GM21528 (cell line): ENCODE results near the gene G3BP2.
"Not testable (repeated sequence)": the region's sequence is repeated elsewhere in the genome, so short reads cannot be mapped to it uniquely, and the experiment has no call there.

Experiments used
- ATAC-seq: cut with Tn5 transposase; IDR thresholded peaks from one replicate; pipeline ENCODE4 v1.9.1; 2021; ENCODE audit warnings: mild to moderate bottlenecking, moderate library complexity; ENCODE audit not compliant: unreplicated experiment, low FRiP score

Gene G3BP2

GRCh38 chr4:75685546-75686189 lies 12.5 kb upstream of the G3BP2 start:
- ATAC-seq: no peak

DNA sequence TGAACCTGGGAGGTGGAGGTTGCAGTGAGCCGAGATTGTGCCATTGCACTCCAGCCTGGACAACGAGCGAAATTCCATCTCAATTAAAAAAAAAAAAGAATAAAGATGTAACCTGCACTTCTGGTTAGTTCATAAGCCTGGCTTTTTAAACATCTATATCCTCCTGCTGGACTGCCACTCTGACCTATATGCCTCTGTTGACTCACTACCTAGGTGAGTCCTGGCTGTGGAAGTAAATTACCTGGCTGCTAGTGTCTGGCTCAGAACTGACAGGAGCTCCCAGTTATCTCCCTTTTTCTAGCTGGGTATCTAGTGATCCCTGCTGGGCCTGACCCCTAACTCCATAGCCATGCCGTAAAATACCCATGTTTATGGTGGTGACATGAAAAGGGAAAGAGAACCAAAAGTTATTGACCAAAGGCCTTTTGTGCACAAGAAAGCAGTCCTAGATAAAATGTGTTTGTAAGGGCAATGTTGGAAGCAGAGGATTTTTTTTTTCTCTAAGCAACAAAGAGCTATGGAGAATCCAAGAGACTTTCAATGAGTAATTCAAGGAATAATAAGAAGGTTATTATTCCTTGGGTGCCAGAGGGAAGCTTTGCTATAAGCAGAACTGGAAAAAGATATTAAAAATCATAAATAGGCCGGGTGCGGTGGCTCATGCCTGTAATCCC lies 10.4 kb upstream of the G3BP2 start:
- ATAC-seq: no peak

- no peak for ATAC-seq
Observed at GRCh38 chr4:75679876-75680575, 6.8 kb upstream of the G3BP2 start.

- ATAC-seq: no peak
Observed at GRCh38 chr4:75678965-75679364, 5.8 kb upstream of the G3BP2 start.

DNA sequence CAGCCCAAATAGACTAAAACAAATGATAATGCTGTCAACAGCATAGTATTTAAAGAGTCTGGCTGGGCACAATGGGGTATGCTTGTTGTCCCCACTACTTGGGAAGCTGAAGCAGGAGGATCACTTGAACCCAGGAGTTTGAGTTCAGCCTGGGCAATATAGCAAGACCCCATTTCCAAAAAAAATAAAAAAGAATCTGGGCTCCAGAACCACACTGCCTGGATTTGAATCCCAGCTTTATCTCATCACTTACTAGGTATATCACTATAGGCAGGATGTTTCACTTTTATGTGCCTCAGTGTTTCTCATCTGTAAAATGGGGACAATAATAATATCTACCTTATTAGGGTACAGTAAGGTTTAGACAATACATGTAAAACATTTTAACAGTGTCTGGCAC lies 5.3 kb upstream of the G3BP2 start:
- ATAC-seq: no peak

DNA sequence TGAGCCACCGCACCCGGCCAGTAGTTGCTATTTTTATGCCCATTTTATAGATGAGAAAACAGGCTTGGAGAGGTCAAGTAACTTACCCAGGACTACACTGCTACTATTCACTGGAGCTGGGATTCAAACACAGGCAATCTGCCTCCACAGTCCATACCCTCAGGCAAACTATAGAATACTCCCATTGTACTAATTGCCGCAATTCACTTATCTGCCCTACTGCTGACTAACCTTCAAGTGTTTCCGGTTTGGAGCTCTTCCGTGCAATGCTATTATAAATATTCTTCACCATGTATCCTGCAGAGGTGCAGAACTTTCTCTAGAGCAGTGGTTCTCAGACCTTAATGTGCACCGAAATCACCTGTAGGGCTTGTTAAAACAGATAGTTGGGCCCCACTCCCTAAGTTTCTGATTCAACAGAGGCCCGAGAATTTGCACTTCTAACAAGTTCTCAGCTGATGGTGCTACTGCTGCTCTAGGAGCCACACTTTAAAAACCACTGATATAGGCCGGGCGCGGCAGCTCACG lies 1.9 kb upstream of the G3BP2 start:
- no peak for ATAC-seq

DNA sequence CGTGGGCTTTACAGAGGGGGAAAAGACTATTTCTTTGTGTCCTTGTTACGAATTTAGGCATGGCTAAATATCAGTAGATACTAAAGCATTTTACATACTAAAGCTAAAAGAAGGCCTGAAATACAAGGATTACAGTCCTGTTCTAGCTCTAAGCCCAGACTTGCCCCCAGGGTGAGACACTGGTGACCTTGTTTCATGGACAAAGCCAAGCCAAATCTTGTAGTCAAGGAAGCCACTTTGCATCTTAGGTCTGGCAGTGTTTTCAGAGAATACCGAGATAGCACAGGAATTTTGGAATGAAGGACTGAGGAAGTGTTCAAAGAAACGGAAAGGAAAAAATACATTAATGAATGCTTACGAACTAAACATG lies 733 bp upstream of the G3BP2 start:
- ATAC-seq: no peak

DNA sequence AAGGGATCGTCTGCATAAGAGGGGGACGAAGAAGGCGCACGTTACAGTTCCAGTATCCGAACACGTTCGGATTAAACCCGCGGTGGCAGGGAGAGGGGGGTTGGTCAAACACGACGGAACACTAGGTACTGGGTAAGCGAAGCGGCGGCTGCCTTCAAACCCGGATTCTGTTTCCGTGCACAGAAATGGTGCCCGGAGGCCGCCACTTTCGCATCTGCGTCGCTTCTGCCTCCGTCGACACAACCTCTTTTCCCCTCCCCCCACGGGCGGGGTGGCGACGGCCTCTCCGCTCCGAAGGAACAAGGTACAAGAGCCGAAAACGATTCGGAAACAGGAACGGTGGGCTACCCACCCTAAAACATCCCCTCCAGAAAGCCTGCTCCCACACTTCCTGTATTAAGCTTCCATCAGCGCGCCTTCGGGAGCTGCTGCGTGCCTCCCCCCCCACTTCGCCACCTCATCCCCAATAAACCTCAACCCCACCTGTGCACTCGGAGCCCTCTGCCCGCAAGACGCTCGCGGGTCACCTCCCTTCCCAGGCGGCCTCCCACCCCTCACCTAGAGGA lies 667 bp downstream of the G3BP2 start:
- peak; percentile 33 for ATAC-seq

GRCh38 chr4:75671802-75672421 lies 1.3 kb downstream of the G3BP2 start:
- no peak for ATAC-seq

GRCh38 chr4:75668596-75668995 lies 4.6 kb downstream of the G3BP2 start:
- ATAC-seq: no peak

- ATAC-seq: not testable (repeated sequence)
Observed at GRCh38 chr4:75667636-75668035, 5.6 kb downstream of the G3BP2 start.

DNA sequence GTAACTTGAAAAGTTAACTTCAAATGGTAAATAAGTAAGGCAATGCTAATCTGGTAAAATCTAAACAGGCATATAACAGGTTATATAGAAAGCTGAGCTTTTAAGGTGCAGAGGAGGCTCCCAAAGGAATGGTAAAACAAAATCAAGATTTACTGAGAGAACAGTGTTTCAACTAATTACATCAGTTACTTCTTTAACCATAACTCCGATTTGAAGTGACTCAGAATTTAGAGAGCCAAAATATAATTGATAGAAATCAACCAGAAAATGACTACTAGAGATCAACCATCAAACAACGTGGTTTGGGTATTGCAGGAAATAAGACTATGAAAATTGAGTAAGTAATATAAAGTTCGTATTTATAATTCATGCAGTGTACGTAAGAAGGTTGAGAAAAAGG lies 6.9 kb downstream of the G3BP2 start:
- ATAC-seq: no peak

- ATAC-seq: not testable (repeated sequence)
Observed at GRCh38 chr4:75664604-75665003, 8.6 kb downstream of the G3BP2 start.

- no peak for ATAC-seq
Observed at GRCh38 chr4:75662626-75663025, 10.6 kb downstream of the G3BP2 start.

DNA sequence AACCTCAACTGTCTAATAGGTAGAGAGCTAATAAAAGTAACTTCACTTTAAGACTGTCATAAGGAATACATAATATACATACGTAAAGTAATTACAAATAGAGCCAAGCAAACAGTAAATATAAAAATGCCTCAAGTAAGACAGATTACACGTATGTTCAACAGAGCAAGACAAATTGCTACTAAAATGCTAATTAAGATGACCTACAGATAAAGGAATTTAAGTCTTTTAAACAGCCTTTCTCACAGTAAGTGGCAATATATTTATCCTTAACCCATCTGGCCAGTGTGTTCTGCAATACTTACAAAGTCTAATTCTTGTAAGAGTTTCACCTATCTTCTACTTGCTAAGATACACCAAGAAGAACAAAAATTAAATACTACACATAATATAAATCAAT lies 12.7 kb downstream of the G3BP2 start:
- ATAC-seq: no peak

GRCh38 chr4:75659512-75660031 lies 13.6 kb downstream of the G3BP2 start:
- no peak for ATAC-seq

DNA sequence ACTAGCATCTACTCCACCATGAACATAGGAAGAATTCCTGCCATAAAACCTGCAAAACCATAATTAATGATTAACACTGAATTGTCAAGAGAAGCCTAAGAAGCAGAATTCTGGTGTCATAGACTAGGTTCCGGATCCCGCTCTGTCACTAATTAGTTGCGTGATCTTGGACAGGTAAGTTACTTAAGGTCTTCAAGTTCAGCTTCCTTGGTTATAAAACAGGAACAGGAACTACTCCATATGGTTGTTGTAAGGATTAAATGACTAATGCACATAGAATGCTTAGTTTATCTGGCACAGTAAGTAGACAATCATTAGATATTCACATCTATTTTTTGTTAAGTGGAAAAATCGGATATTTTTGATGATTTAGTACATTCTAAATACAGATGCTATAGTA lies 14.3 kb downstream of the G3BP2 start:
- no peak for ATAC-seq

DNA sequence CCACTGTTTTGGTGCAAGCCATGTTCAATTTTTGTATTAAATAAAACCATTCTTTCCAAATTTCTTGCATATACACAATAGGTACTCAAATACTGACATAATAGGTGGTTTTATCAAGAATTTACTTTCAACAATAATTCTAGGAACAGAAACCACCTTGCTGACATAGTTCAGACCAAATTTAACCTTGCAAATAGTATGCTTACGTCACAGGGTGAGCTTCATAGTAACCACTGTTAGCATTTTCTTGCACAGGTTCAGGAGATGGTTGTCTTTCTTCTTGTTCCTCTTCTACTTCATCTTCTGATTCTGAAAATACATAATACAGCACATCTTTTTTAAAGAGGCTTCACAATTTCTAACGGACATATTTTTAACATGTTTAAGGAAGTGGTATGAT lies 17.6 kb downstream of the G3BP2 start:
- ATAC-seq: no peak

GRCh38 chr4:75654905-75655304 lies 18.3 kb downstream of the G3BP2 start:
- ATAC-seq: no peak

- ATAC-seq: no peak
Observed at GRCh38 chr4:75653845-75654503, 19.2 kb downstream of the G3BP2 start.
